ENCODE results near the gene CBARP. TPM values are rescaled to one million over a fixed set of nuclear protein-coding genes. Genes with fewer than 3 reads are reported as not detected.
A peak's percentile ranks its signal among the peaks of the same experiment; 100 is the strongest.

Gene CBARP
- polyA plus RNA-seq, 1 of the 3 experiments (the other 2 are of a cell fraction): 5.1 TPM

GRCh38 chr19:1276628-1277022 is 38.8 kb upstream of the CBARP start:
- Histone ChIP-seq H3K9me3 (no peaks in the 10 kb centered on the region), H3K36me3 (replicated peaks in 1 of 2; ENCODE audit: control insufficient read depth in 1 of 2, insufficient read depth in 2 of 2, low read length in 1 of 2) (peaks cover 40 to 52% of the 10 kb centered on the region in 2 experiments), H3K4me3 (ENCODE audit: low read depth in 2 of 2, low read length in 1 of 2) (peak overlapping the region; percentile 72 to 76), H3K27ac (ENCODE audit: low read depth in 2 of 2, low read length in 1 of 2) (peak overlapping the region in 1 of 2 experiments; percentile 92; a peak in 1 of 4 replicates), H4K20me1 (ENCODE audit: insufficient read depth) (peaks cover 37% of the 10 kb centered on the region), H3K79me2 (ENCODE audit: insufficient read depth) (peaks cover 48% of the 10 kb centered on the region), H3F3A (replicated peaks; ENCODE audit: insufficient read depth) (peaks cover 50% of the 10 kb centered on the region), H3K4me1 (ENCODE audit: control insufficient read depth in 1 of 2, insufficient read depth in 2 of 2, low read depth in 1 of 2, low read length in 1 of 2) (peaks cover 17 to 30% of the 10 kb centered on the region in 2 experiments; a peak in 1 of 4 replicates), H3K9me2 (no peaks in the 10 kb centered on the region), H2AFZ (ENCODE audit: low read depth) (no peak overlapping the region), H3K9ac (peak overlapping the region; percentile 83), H3K27me3 (ENCODE audit: insufficient read depth) (no peaks in the 10 kb centered on the region), H3K4me2 (peak overlapping the region; percentile 100)
- TF ChIP-seq RCOR1 (IDR thresholded peaks at IDR 0.05; ENCODE audit: low read length) (no peak), GATA2 (CRISPR knock-in tag; IDR thresholded peaks at IDR 0.05) (no peak), REST (IDR thresholded peaks at IDR 0.05; ENCODE audit: low read depth, low read length) (no peak), CTCF (IDR thresholded peaks at IDR 0.05) (no peak), FOXJ3 (CRISPR knock-in tag; IDR thresholded peaks at IDR 0.05) (no peak), MEF2A (IDR thresholded peaks at IDR 0.05; ENCODE audit: borderline replicate concordance, low read depth) (no peak), YY1 (IDR thresholded peaks at IDR 0.05; ENCODE audit: low read depth) (no peak), JUND (IDR thresholded peaks at IDR 0.05) (no peak), PBX3 (IDR thresholded peaks at IDR 0.05) (no peak), TCF12 (IDR thresholded peaks at IDR 0.05) (no peak), RFX5 (IDR thresholded peaks at IDR 0.05; ENCODE audit: low read length) (no peak), TAF1 (IDR thresholded peaks at IDR 0.05; ENCODE audit: borderline replicate concordance, low read depth, low read length) (no peak), EP300 (IDR thresholded peaks at IDR 0.05; ENCODE audit: borderline replicate concordance in 1 of 2, low read depth in 1 of 2, low read length in 1 of 2) (no peak), POLR2AphosphoS5 (IDR thresholded peaks at IDR 0.05; ENCODE audit: low read depth, low read length) (no peak)
- TF ChIP-seq, protein P1, sequence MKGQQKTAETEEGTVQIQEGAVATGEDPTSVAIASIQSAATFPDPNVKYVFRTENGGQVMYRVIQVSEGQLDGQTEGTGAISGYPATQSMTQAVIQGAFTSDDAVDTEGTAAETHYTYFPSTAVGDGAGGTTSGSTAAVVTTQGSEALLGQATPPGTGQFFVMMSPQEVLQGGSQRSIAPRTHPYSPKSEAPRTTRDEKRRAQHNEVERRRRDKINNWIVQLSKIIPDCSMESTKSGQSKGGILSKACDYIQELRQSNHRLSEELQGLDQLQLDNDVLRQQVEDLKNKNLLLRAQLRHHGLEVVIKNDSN (IDR thresholded peaks at IDR 0.05; ENCODE audit: borderline replicate concordance, low read depth): no peak
- TF ChIP-seq, protein P2, sequence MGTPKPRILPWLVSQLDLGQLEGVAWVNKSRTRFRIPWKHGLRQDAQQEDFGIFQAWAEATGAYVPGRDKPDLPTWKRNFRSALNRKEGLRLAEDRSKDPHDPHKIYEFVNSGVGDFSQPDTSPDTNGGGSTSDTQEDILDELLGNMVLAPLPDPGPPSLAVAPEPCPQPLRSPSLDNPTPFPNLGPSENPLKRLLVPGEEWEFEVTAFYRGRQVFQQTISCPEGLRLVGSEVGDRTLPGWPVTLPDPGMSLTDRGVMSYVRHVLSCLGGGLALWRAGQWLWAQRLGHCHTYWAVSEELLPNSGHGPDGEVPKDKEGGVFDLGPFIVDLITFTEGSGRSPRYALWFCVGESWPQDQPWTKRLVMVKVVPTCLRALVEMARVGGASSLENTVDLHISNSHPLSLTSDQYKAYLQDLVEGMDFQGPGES (IDR thresholded peaks at IDR 0.05; ENCODE audit: low read depth, low read length): no peak
- TF ChIP-seq, protein P3, sequence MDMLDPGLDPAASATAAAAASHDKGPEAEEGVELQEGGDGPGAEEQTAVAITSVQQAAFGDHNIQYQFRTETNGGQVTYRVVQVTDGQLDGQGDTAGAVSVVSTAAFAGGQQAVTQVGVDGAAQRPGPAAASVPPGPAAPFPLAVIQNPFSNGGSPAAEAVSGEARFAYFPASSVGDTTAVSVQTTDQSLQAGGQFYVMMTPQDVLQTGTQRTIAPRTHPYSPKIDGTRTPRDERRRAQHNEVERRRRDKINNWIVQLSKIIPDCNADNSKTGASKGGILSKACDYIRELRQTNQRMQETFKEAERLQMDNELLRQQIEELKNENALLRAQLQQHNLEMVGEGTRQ (IDR thresholded peaks at IDR 0.05; ENCODE audit: borderline replicate concordance, low read depth, low read length): no peak
- TF ChIP-seq, protein P4, sequence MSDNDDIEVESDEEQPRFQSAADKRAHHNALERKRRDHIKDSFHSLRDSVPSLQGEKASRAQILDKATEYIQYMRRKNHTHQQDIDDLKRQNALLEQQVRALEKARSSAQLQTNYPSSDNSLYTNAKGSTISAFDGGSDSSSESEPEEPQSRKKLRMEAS (IDR thresholded peaks at IDR 0.05; ENCODE audit: low read depth): no peak
- POLR2A ChIA-PET: no interaction called here
- 83% methylated on average over 10 of the region's 10 CpGs for WGBS (ENCODE audit: low lambda C conversion rate)
- CTCF ChIA-PET: interaction anchor here (0.9 to 3.4 kb wide), 4 partner anchors 36 to 107 kb away, joined by 3 to 18 read pairs (median 3); partner anchors contain the start of gene NDUFS7
- no peak for DNase-seq

Measured in SK-N-SH (cell line).